ENCODE data around the gene RAB10.
"Not testable (repeated sequence)": the region's sequence is repeated elsewhere in the genome, so short reads cannot be mapped to it uniquely, and the experiment has no call there.

RAB10 gene

DNA sequence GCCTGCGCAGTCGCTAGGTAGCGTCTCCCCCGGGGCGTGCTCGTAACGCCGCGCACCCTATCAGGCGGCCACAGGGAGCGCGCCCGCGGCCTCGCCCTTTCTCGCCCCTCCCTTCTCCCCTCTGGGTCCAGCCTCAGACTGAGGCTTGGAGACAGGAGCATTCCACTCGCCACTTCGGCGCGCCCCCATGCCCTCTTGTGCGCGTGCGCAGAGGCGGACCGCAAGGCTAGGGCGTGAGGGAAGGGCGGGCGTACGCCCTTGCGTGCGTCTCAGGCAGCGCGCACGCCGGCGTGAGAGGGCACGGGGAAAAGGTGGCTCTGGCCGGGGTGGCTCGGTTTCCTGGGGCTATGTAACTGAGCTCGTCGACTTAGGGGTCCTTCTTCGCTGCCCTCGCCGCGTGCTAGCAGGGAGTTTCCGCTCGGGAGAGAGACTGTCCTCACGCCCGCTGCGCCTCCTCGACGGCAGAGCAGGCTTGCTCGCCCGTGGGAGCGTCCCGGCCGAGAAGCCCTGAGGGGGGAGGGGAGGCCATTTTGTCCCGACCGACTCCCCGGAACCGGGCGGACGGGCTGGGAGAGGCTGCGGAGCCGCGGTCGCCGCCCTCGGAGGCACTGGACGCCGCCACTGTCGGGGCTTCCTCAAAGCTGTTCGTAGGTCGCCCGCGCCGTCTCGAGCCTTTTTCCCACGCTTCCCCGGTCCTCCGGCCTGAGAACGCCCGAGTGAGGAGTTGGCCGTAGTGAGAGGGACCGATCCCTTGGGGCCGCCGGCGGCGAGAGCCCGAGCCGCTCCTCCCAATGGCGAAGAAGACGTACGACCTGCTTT is at the start of gene RAB10:
Gene RAB10, plus strand, starts transcription at position 267 of the 819 bp plus-strand sequence. Its CDS starts 525 bp downstream, at position 792.
- in situ Hi-C loops (cut with MboI; ENCODE audit: low sequenced_read_pairs) = no loop called here

DNA sequence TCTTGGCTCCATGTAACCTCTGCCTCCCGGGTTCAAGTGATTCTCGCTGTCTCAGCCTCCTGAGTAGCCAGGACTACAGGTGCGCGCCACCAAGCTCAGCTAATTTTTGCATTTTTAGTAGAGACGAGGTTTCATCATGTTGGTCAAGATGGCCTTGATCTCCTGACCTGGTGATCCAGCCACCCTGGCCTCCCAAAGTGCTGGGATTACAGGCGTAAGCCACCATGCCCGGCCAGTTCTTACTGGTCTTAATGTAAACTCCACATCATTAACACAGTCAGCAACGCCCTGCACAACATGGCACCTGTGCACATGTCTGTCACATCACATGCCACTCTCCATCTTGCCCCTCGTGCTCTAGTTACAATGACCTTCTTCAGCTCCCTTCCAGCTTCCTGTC is 45.8 kb upstream of the RAB10 start:
- in situ Hi-C loops (cut with MboI; ENCODE audit: low sequenced_read_pairs) = no loop called here

DNA sequence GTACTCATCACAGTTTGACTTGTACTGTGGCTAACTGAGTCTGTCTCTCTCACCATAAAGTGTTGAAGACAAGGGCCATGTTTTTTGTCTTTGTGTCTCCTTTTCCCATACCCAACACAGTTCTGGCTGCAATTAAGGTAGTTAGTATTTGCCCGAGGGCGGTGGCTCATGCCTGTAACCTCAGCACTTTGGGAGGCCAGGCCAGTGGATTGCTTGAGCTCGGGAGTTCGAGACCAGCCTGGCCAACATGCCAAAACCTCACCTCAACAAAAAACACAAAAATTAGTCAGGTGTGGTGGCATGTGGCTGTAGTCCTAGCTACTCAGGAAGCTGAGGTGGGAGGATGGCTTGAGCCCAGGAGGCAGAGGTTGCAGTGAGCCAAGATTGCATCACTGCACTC is 44.7 kb upstream of the RAB10 start:
- in situ Hi-C loops (cut with MboI; ENCODE audit: low sequenced_read_pairs) = no loop called here

DNA sequence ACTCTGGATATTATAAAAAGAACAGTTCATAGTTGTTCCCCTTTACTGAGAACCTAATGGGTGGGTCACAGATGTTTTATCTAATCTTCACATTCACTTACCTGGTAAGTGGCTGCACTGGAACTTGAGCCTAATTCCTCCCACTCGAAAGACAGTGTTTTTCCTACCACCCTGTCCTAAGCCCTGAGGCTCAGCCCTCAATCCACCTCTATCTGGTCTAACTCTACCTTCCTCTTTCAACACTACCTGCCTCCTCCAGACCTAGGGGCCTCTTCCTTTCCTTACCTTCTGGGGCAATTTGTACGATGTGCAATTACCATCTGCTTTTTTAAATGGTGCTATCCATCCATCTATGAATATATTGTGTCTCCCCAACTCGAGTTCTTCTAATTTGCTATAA is 41.9 kb upstream of the RAB10 start:
- in situ Hi-C loops (cut with MboI; ENCODE audit: low sequenced_read_pairs) = no loop called here

DNA sequence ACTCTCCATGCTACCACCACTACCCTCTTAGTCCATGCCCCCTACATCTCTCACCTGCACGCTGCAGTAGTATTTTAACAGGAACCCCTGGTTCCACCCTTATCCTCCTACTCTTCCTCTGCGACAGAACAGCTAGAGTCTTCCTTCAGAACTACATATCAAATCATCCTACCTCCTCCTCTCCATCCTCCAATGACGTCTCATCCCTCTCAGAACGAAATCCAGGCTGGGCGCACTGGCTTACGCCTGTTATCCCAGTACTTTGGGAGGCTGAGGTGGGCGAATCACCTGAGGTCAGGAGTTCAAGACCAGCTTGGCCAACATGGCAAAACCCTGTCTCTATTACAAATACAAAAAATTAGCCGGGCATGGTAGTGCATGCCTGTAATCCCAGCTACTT is 41.3 kb upstream of the RAB10 start:
- in situ Hi-C loops (cut with MboI; ENCODE audit: low sequenced_read_pairs) = no loop called here

DNA sequence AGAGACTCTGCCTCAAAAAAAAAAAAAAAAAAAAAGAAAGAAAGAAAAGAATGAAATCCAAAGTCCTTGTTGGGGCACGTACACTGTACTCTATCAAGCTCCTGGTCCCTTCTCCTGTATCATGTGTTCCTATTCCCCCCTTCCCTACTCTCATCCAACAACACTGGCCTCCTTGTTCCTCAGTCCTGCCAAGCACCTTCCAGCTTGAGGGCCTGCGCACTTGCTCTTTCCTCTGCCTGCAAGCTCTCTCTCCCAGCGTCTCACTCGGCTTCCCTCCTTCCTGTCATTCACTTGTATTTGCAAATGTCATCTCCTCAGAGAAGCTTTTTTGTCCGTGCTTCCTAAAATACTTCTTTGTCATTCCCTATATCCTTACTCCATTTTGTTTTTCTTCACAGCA is 40.8 kb upstream of the RAB10 start:
- in situ Hi-C loops (cut with MboI; ENCODE audit: low sequenced_read_pairs) = no loop called here

DNA sequence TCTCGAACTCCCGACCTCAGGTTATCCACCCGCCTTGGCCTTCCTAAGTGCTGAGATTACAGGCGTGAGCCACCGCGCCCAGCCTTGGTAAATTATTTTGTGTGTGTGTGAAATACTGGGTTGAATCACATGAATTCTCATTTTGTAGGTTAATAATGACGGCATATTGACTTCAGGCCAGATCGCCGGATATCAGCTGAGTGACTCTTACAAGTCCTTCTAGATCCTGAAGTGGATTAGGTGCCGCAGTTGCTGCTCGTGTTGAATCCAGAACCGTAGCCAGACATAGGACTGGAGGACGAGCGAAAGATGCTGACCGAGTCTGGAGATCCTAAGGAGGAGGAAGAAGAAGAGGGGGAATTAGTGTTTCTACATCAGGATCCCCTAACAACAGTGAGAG is 39.4 kb upstream of the RAB10 start:
- in situ Hi-C loops (cut with MboI; ENCODE audit: low sequenced_read_pairs) = no loop called here

DNA sequence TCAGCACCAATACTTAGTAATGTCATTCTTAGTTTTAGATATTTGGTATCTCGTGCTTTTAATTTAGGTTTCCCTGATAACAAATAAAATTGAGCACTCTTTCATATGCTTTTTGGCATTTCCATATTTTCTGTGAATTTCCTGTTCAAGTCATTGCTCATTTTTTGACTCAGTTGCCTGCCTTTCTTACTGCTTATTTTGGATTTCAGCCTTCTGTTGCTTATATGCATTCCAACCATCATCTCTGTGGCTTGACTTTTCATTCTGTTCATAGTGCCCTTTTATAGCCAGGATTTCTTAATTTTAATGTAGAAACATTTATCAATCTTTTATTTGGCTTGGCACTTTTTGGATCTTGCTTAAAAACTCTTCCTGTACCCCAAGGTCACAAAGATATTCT is 37.0 kb upstream of the RAB10 start:
- in situ Hi-C loops (cut with MboI; ENCODE audit: low sequenced_read_pairs) = no loop called here

DNA sequence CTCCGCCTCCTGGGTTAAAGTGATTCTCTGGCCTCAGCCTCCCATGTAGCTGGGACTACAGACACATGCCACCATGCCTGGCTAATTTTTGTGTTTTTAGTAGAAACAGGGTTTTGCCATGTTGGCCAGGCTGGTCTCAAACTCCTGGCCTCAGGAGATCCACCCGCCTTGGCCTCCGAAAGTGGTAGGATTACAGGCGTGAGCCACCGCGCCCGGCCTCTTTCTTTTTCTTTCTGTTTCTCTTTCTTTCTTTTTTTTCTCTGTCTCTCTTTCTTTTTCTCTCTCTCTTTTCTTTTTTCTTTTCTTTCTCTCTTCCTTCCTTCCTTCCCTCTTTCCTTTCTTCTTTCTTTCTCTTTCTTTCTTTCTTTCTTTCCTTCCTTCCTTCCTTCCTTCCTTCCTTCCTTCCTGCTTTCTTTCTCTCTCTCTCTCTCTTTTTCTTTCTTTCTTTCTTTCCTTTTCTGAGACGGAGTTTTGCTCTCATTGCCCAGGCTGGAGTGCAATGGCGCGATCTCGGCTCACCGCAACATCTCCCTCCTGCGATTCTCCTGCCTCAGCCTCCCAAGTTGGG is 35.0 kb upstream of the RAB10 start:
- in situ Hi-C loops (cut with MboI; ENCODE audit: low sequenced_read_pairs) = not testable (repeated sequence)

DNA sequence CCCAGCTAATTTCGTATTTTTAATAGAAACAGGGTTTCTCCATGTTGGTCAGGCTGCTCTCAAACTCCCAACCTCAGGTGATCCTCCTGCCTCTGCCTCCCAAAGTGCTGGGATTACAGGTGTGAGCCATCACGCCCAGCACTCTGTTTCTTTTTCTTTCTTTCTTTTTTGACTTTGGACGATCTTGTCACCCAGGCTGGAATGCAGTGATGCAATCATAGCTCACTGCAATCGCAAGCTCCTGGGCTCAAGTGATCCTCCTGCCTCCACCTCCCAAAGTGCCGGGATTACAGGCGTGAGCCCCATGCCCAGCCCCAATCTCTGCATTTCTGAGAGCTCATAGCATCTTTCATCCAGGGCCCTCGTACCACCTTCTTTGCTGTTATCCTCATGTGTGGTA is 34.5 kb upstream of the RAB10 start:
- in situ Hi-C loops (cut with MboI; ENCODE audit: low sequenced_read_pairs) = not testable (repeated sequence)

DNA sequence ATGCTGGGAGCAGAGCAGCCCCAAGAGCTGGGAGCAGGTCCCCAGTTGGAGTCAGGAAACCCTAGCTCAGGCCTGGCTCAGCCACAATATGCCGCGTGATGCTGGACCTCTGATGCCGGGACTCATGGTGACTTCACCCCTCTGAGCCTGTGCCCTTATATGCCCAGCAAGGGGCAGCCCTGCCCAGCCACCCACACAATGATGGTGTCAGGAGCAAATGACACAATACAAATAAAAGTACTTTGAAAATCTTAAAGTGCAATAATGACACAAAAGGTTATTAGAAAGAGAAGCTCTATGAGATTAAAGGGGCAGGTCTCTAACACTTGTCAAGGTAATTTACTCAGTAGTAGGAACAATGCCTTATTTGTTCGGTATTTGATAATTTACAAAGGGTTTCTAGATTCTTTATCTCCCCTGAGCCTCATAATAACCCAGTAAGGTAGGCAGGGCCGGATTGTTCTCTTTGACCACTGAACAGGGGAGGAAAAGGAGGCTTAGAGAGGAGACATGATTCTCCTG is 33.3 kb upstream of the RAB10 start:
- in situ Hi-C loops (cut with MboI; ENCODE audit: low sequenced_read_pairs) = no loop called here

DNA sequence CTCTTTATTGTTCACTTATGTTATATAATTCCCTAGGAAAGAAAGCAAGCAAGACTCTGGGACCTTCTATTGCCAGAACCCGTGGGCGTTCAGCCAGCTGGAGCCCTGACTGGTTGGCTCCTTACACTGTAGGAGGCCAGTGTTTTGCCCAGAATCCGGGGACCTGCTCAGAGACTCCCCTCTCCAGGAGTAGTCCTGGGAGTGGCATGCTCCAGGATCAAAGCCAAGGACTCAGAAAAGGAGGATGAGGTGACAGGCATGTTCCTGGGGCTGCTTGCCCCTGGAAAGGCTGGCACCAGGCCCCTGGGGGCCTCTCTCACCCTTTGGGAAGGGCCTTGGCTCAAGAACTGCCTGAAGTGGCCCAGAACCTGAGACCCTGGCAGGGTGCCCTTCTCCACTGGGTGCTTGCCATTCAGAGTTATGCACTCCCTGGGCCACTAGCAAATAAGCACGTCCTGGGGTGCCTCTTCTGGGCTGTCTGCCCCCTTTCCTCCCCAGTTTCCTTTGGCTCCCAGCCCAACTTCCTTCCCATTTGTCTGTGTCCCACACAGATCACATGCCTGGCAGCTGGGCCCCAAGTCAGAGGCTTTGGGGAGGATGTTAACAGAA is 32.0 kb upstream of the RAB10 start:
- in situ Hi-C loops (cut with MboI; ENCODE audit: low sequenced_read_pairs) = no loop called here

DNA sequence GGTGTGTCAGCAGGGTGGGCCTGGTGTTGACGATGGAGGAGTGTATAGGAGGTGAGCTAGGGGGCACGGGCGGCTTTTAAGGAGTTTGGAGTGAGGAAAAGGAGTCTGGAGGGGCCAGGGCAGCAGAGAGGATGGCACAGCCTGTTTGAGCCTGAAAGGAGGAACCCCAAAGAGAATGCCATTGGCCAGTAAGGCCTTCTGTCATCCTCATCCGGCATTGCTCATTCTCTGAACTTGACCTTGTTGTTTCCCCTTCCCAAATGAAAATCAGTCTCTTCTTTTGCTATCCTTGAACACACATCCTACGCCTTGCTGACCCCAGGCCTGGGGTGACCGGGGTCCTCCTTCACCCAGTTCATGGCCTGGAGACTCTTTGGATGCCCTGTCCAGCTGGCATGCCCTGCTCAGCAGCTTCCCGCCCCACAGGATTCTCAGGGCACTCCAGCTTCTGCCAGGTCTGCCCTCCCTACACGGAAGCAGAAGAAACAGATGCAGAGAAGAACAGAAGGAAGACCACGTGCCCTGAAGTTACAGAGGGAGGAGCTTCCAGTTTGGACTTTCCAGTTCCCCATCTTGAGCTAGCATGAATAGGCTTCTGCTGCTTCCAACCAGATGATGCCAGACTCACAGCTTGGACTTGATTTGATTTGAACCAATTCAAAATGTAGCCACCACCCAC is 31.1 kb upstream of the RAB10 start:
- in situ Hi-C loops (cut with MboI; ENCODE audit: low sequenced_read_pairs) = no loop called here

DNA sequence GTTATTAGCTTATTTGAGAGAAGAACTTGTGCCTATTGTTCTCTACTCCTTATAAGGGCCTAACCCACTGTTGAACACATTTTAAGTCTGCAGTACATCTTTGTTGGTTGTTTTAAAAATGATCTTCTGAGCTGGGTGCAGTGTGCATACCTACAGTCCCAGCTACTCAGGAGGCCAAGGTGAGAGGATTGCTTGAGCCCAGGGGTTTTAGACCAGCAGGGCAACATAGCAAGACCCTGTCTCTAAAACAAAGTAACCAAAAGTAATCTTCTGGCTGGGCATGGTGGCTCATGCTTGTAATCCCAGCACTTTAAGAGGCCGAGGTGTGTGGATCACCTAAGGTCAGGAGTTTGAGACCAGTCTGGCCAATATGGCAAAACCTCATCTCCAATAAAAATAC is 25.8 kb upstream of the RAB10 start:
- in situ Hi-C loops (cut with MboI; ENCODE audit: low sequenced_read_pairs) = no loop called here

DNA sequence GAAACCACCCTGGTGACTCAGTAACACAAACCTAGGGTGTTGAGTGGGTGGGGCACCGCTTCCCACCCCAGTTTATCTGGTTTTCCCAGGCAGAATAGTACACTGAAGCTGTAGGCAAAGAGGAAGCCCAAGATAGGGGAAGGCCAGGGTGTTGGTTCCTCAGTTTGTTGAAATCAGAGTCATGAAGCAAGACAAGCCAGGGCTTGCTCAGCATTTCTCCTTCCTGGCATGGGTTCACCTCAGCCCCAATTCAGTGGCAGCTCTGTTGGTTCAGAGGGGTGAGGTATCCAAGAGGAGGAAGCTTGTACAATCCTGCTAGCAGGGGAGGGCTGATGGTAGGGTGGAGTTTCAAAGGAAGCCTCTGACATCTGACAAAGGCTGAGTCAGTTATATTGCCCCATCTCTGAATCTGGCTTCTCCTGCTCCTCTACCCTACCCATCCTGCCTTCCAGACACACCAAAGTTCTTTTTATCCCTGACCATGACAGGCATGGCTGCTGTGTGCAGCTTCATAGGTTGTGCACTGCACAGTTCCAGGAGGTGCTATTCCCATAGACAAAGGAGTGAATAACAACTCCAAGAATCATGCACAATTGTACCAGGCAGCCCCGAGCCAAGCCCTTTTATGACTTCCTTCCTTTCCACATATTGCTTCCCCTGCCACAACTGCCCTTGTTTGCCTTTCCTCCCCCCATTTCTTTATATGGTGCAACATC is 24.9 kb upstream of the RAB10 start:
- in situ Hi-C loops (cut with MboI; ENCODE audit: low sequenced_read_pairs) = no loop called here

DNA sequence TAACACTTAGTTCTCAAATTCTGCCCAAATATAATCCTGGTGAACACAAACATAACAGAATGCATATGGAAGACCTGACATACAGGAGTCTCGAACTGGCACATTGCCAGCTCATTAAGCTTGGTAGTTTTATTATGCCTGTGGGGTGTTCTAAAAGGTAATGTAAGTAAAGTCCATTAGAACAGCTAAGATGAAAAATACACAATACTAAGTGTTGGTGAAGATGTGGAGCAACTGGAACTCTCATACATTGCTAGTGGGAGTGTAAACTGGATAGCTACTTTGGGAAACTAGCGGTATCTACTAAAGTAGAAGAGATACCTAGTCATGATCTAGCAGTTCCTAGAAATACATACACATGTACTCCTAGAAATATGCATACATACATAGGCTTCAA is 24.3 kb upstream of the RAB10 start:
- in situ Hi-C loops (cut with MboI; ENCODE audit: low sequenced_read_pairs) = no loop called here

DNA sequence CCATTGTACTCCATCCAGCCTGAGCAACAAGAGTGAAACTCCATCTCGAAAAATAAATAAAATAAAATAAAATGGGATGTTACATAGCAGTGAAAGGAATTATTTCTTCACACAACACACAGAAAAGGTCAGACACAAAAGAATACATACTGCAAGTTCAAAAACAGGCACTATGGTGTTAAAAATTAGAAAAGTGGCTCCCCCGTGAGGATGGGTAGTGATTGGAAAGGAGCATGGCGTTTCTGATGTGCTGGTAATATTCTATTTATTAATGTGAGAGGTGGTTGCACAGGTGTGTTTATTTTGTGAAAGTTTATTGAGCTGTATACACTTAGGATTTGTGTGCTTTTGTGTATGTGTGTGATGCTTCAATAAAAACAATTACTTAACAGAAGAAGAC is 22.9 kb upstream of the RAB10 start:
- in situ Hi-C loops (cut with MboI; ENCODE audit: low sequenced_read_pairs) = no loop called here

DNA sequence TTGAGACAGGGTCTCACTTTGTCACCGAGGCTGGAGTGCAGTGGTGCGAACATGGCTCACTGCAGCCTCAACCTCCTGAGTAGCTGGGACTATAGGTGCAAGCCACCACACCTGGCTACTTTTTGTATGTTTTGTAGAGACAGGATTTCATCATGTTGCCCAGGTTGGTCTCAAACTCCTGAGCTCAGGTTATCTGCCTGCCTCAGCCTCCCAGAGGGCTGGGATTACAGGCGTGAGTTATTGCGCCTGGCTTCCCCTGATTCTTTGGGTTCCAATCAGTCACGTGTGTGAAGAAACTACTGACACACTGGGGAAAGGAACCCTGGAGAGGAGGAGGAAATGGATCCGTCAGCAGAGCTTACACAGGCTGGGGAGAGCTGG is 22.3 kb upstream of the RAB10 start:
- in situ Hi-C loops (cut with MboI; ENCODE audit: low sequenced_read_pairs) = no loop called here

DNA sequence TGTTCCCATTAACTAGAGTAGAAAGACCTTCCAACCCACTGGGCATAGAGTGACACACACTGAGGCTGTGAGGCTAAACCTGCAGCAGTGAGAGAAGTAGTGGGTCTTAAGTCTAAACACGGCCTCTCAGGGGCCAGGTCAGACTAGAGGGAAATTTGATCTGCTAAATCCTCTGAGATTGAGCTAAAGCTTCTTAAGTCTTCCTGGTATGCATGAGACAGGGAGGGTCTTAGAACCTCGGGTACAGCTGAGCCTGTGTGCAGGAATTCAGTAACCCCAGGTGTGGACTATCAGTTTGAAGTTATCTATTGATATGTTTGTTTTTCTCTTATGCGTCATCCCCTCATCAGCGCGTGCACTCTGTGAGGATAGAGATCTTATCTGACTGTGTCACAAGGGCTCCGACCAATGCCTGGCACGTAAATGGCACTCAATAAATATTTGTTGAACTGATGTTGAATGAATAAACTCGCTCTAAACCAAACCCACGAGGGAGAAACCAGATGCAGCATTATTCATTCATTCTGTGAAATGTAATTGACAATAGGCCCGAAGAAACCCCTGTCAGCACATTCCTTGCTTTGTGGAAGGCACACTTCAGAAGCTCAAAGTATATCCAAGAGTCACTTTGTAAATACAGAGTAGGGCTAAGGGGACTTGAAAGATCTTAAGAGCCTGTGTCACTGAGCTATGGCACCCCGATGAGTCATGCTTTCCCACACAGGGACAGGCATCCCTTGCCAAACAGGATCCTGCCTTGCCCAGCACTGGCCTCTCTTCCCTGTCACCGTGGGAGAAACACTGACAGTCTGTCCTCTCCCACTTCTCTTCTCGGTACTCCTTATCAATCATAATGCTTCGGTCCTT is 21.7 kb upstream of the RAB10 start:
- in situ Hi-C loops (cut with MboI; ENCODE audit: low sequenced_read_pairs) = no loop called here

DNA sequence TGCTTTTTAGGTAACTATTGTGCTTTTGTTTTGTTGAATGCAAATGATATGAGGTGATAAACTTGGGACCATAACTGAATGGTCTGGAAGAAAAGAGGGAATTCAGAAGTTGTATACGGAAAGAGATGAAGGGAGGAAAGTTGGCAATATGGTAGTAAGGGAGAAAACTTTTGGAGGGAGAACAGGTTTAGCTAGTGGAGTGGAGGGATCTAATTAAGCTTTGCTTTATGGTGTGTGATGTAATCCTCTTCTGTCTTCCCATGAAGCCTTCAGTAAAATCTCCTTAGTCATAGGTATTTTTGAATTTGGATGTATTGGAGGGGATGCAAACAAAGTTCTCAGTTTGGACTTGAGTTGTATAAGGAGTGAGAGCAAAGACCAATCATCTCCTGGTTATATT is 20.2 kb upstream of the RAB10 start:
- in situ Hi-C loops (cut with MboI; ENCODE audit: low sequenced_read_pairs) = no loop called here
